Spleen (tissue), 11 donors: ENCODE data around the gene AHNAK. TPM values are rescaled to one million over a fixed set of nuclear protein-coding genes. Genes with fewer than 3 reads are reported as not detected.

Experiments
- DNase-seq: peaks from one replicate; pipeline ENCODE4 v3.0.0-alpha.2; 2020
- H3K27ac ChIP-seq, 8 donors: fragments of 200-600 bp; sonication (generic) in 7 of 8; 1 replicate in 4 of 8; 2 replicates in 4 of 8; pipeline versions ENCODE4 v1.5.0 to v1.8.0; 2016 to 2021; ENCODE audit warnings: inconsistent platforms in 4 of 8, mild to moderate bottlenecking in 4 of 8, moderate library complexity in 1 of 8
- H3K27me3 ChIP-seq, 7 donors: fragments of 200-600 bp; sonication (generic) in 6 of 7; replicated peaks in 1 of 7; 1 replicate in 4 of 7; 2 replicates in 3 of 7; pipeline versions ENCODE4 v1.5.0 to v1.8.0; 2016 to 2021; ENCODE audit warnings: inconsistent platforms in 3 of 7, mild to moderate bottlenecking in 1 of 7
- H3K36me3 ChIP-seq, 6 donors: fragments of 200-600 bp; sonication (generic) in 5 of 6; 1 replicate in 4 of 6; 2 replicates in 2 of 6; pipeline versions ENCODE4 v1.5.0 to v1.8.0; 2016 to 2021; ENCODE audit warnings: inconsistent platforms in 2 of 6
- H3K4me1 ChIP-seq, 6 donors: fragments of 200-600 bp; sonication (generic) in 5 of 6; 1 replicate in 3 of 6; 2 replicates in 3 of 6; pipeline versions ENCODE4 v1.5.0 to v1.8.0; 2016 to 2021; ENCODE audit warnings: inconsistent platforms in 3 of 6
- H3K4me3 ChIP-seq, 8 donors: fragments of 200-600 bp; sonication (generic) in 7 of 8; 1 replicate in 4 of 8; 2 replicates in 4 of 8; pipeline versions ENCODE4 v1.5.0 to v1.8.0; 2016 to 2021; ENCODE audit warnings: inconsistent platforms in 4 of 8, mild to moderate bottlenecking in 4 of 8, moderate library complexity in 2 of 8
- H3K9me3 ChIP-seq, 8 donors: fragments of 200-600 bp; sonication (generic) in 7 of 8; 1 replicate in 4 of 8; 2 replicates in 4 of 8; pipeline versions ENCODE4 v1.5.0 to v1.8.0; 2016 to 2021; ENCODE audit warnings: inconsistent platforms in 4 of 8
- CTCF ChIP-seq, 11 experiments: fragments of 200-600 bp in 7 of 11; fragments of 450-650 bp in 4 of 11; sonication (generic) in 4 of 11; IDR thresholded peaks in 8 of 11; conservative IDR thresholded peaks in 3 of 11; 1 replicate in 7 of 11; 2 replicates in 4 of 11; pipeline versions ENCODE4 v1.4.0 to v1.8.0; 2016 to 2021; ENCODE audit warnings: antibody characterized with exemption in 11 of 11, inconsistent platforms in 4 of 11, mild to moderate bottlenecking in 1 of 11
- POLR2A ChIP-seq, 3 donors: fragments of 450-650 bp; IDR thresholded peaks; one replicate each; pipeline ENCODE4 v1.5.1; 2017; ENCODE audit warnings: antibody characterized with exemption in 3 of 3, mild to moderate bottlenecking in 1 of 3
- POLR2AphosphoS5 ChIP-seq, 3 donors: sonication (generic); formaldehyde crosslinking; IDR thresholded peaks; one replicate each; pipeline ENCODE4 v1.5.1; 2017; ENCODE audit warnings: antibody characterized with exemption in 3 of 3
- WGBS, 5 donors: extraction: QIAGEN DNeasy Blood & Tissue Kit in 3 of 5; methylation state at CpG; one replicate each; pipeline versions ENCODE4 v1.1.5 to v1.1.7; 2013 to 2018; 5-methylcytosine and 5-hydroxymethylcytosine counted together
- intact Hi-C: fragments of 100-400 bp; cut with DNase I; formaldehyde crosslinking; loops from one replicate; pipeline ENCODE4 v1.15.0; 2023; ENCODE audit warnings: low total_unique reads
- polyA plus RNA-seq, 3 donors: library from polyadenylated mRNA; stranded (reverse); fragments of 200-250 nt; gene quantifications; one replicate each; pipeline ENCODE4 v1.2.1, GENCODE V29; 2013
- total RNA-seq, 7 donors: library from RNA; depleted of rRNA in 3 of 7; stranded (reverse); fragments of >200 nt in 3 of 7; fragmentation: NEBNext Ultra II Directional in 4 of 7; extraction: Animal tissue kit (Norgen Biotek cat#: 25700) in 4 of 7; gene quantifications; one replicate each; pipeline versions ENCODE4 v1.1.0 to v1.2.1, GENCODE V29; 2016 to 2021
- donor health status: healthy with polysubstance abuse.
- donor health status: DM: no; HTN: no; CAD: no; lungs with moderate emphysema.
- donor health status: DM: no; HTN: no; CAD: no.
- donor health status: Bipolar disorder and iron deficiency.
- donor health status: healthy.
- donor health status: DM: no; HTN: no; CAD: no.
- donor health status: DM: yes; HTN: yes; CAD: no.

The AHNAK gene
- total and polyA plus RNA-seq, 10 donors: 11.8 to 370 (median 259) TPM

- TF ChIP-seq POLR2AphosphoS5 (IDR thresholded peaks at IDR 0.05) (no peak), CTCF (IDR thresholded peaks at IDR 0.05 in 8 of 11, conservative IDR thresholded peaks at IDR 0.05 in 3 of 11) (no peak), POLR2A (IDR thresholded peaks at IDR 0.05) (no peak)
- Histone ChIP-seq H3K4me3 (no peak overlapping the region), H3K27me3 (no peaks in the 10 kb centered on the region), H3K4me1 (peaks cover 10 to 37% (median 27%) of the 10 kb centered on the region in 6 donors), H3K36me3 (no peaks in the 10 kb centered on the region), H3K27ac (no peak overlapping the region), H3K9me3 (no peaks in the 10 kb centered on the region)
- 83 to 89% (median 87%) methylated on average over 5 of the region's 5 CpGs for WGBS, 5 donors
- no peak for DNase-seq
- intact Hi-C loops: no loop called here
Measured at GRCh38 chr11:62404901-62405300, 141.7 kb downstream of the AHNAK start.

- TF ChIP-seq POLR2A (IDR thresholded peaks at IDR 0.05) (no peak), POLR2AphosphoS5 (IDR thresholded peaks at IDR 0.05) (no peak), CTCF (IDR thresholded peaks at IDR 0.05 in 8 of 11, conservative IDR thresholded peaks at IDR 0.05 in 3 of 11) (no peak)
- Histone ChIP-seq H3K27ac (no peak overlapping the region), H3K27me3 (no peaks in the 10 kb centered on the region), H3K36me3 (no peaks in the 10 kb centered on the region), H3K4me1 (peaks cover 10 to 41% (median 29%) of the 10 kb centered on the region in 6 donors), H3K9me3 (no peaks in the 10 kb centered on the region), H3K4me3 (no peak overlapping the region)
- 91 to 97% (median 95%) methylated on average over 6 of the region's 6 CpGs for WGBS, 5 donors
- intact Hi-C loops: no loop called here
- no peak for DNase-seq
Measured at GRCh38 chr11:62404435-62404834, 142.2 kb downstream of the AHNAK start.

GRCh38 chr11:62402960-62403730 is 143.5 kb downstream of the AHNAK start:
- H3K36me3 ChIP-seq: no peaks in the 10 kb centered on the region
- H3K27ac ChIP-seq: peak overlapping the region in 5 of 8 donors; percentile 63 to 77 (median 69)
- H3K9me3 ChIP-seq: no peaks in the 10 kb centered on the region
- intact Hi-C loops: no loop called here
- no peak overlapping the region for H3K4me3 ChIP-seq
- no peaks in the 10 kb centered on the region for H3K27me3 ChIP-seq
- DNase-seq: no peak
- WGBS, 5 donors: 81 to 91% (median 88%) methylated on average over 12 of the region's 12 CpGs
- no peak for TF ChIP-seq CTCF (IDR thresholded peaks at IDR 0.05 in 8 of 11, conservative IDR thresholded peaks at IDR 0.05 in 3 of 11)
- TF ChIP-seq POLR2AphosphoS5 (IDR thresholded peaks at IDR 0.05): no peak
- TF ChIP-seq POLR2A (IDR thresholded peaks at IDR 0.05): no peak
- peaks cover 10 to 53% (median 34%) of the 10 kb centered on the region in 6 donors for H3K4me1 ChIP-seq

DNA sequence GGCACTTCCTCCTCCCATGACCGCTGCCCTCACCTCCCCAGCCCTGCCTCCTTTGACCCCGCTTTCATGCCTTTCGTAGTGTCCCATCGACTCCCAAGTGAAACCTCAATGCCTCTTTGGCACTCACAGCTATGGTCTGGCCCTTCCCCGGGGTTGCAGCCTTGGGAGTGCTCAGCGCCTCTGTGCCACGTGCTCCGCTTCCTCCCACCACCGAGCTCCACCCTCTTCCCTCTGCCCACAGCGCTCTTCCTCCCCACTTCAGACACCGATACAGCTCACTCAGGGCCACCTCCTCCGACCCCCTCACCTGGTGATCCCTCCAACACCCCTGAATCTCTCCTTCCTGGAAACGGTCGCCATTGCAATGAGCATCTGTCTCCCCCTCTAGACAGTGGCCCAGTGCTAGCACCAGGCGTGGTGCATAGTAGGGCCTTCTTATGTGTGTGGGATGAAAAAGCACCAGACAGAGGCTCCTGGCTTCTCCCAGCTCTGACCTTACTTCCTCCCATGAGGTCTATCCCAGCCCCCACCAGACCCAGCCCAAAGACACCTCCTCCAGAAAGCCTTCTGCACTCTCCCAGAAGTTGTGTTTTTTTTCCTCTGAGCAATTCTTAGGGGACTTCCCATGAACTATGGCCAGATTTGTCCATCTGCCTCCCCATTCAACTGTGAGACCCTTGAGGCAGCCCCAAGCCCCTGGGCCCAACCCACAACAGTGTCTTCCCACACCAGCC is 144.2 kb downstream of the AHNAK start:
- intact Hi-C loops: no loop called here
- H3K4me3 ChIP-seq: peak overlapping the region in 1 of 8 donors; percentile 35
- WGBS, 5 donors: 27 to 37% (median 30%) methylated on average over 15 of the region's 15 CpGs
- H3K36me3 ChIP-seq: no peaks in the 10 kb centered on the region
- DNase-seq: peak; percentile 88
- TF ChIP-seq POLR2AphosphoS5 (IDR thresholded peaks at IDR 0.05) (peak; percentile 39 to 70 (median 66)), CTCF (IDR thresholded peaks at IDR 0.05 in 8 of 11, conservative IDR thresholded peaks at IDR 0.05 in 3 of 11) (no peak)
- peaks cover 10 to 59% (median 35%) of the 10 kb centered on the region in 6 donors for H3K4me1 ChIP-seq
- H3K27me3 ChIP-seq: no peaks in the 10 kb centered on the region
- no peaks in the 10 kb centered on the region for H3K9me3 ChIP-seq
- H3K27ac ChIP-seq: peak overlapping the region in 6 of 8 donors; percentile 35 to 77 (median 68)
